HCT116 (cell line): ENCODE measurements around the gene EEF2. TPM values are rescaled to one million over a fixed set of nuclear protein-coding genes. Genes with fewer than 3 reads are reported as not detected.

Experiments
- ATAC-seq: fragments of 200-7000 bp; cut with Tn5 transposase; 2 replicates; pipeline ENCODE4 v1.9.1; 2020; ENCODE audit warnings: mild to moderate bottlenecking, moderate library complexity
- BruUV-seq: library from RNA; stranded (reverse); fragments of 400-500 nt; replicated peaks from 2 replicates; lab custom pipeline; 2021; lab: Mats Ljungman, UMichigan
- CTCF ChIA-PET: fragments of 300-600 bp; sonication (Branson Sonifier 250); formaldehyde crosslinking; loops from one replicate; lab custom pipeline; 2021; ENCODE audit warnings: antibody characterized with exemption; lab: Charles Lee
- POLR2A ChIA-PET: fragments of 300-600, 350-600 bp; sonication (Branson Sonifier 250); formaldehyde crosslinking; loops from one replicate; lab custom pipeline; 2021; ENCODE audit warnings: antibody characterized with exemption; lab: Charles Lee
- RAD21 ChIA-PET, 2 experiments: fragments of 300-600 bp; sonication (Branson Sonifier 250); formaldehyde crosslinking; loops; one replicate each; lab custom pipeline; 2023; ENCODE audit warnings: low total read pairs in 2 of 2; ENCODE audit not compliant: uncharacterized antibody in 2 of 2, unreplicated experiment in 2 of 2, low non-redundant PET in 1 of 2; lab: Charles Lee
- DNase-seq: peaks from one replicate; pipeline ENCODE4 v3.0.0-alpha.2; 2010; ENCODE audit warnings: low read depth, low spot score
- H2AFZ ChIP-seq: fragments of 200-600 bp; shearing (Covaris generic), sonication (generic); 2 replicates; pipeline ENCODE4 v1.6.1; 2017; ENCODE audit warnings: low read depth, mixed run types, mixed read lengths, antibody characterized with exemption, low read length; ENCODE audit not compliant: poor library complexity, severe bottlenecking
- H3K27ac ChIP-seq: 2 replicates; pipeline ENCODE4 v1.5.1; 2012; ENCODE audit warnings: low read depth, low read length
- H3K27me3 ChIP-seq: fragments of 200-600 bp; sonication (generic); 2 replicates; pipeline ENCODE4 v1.6.1; 2016; ENCODE audit warnings: mixed run types, low read length, mixed read lengths; ENCODE audit not compliant: insufficient read depth
- H3K36me3 ChIP-seq, 2 experiments: fragments of 200-500 bp in 1 of 2; fragments of 200-600 bp in 1 of 2; sonication (Bioruptor generic) in 1 of 2; sonication (generic) in 1 of 2; 2 replicates each; pipeline versions ENCODE4 v1.5.1 to v1.6.1; 2014 to 2016; ENCODE audit warnings: low read length in 2 of 2, inconsistent platforms in 1 of 2, mixed read lengths in 1 of 2, mixed run types in 1 of 2; ENCODE audit not compliant: insufficient read depth in 2 of 2, control insufficient read depth in 1 of 2
- H3K4me1 ChIP-seq, 2 experiments: fragments of 200-600 bp in 1 of 2; sonication (generic) in 1 of 2; 2 replicates each; pipeline versions ENCODE4 v1.5.1 to v1.6.1; 2012 to 2017; ENCODE audit warnings: low read length in 2 of 2, inconsistent platforms in 1 of 2, mild to moderate bottlenecking in 1 of 2, mixed read lengths in 1 of 2, mixed run types in 1 of 2, moderate library complexity in 1 of 2; ENCODE audit not compliant: insufficient read depth in 2 of 2, control insufficient read depth in 1 of 2
- H3K4me2 ChIP-seq: fragments of 200-600 bp; sonication (generic); 2 replicates; pipeline ENCODE4 v1.6.1; 2017; ENCODE audit warnings: mixed run types, low read length, mixed read lengths
- H3K4me3 ChIP-seq, 2 experiments: fragments of 200-600 bp in 1 of 2; sonication (generic) in 1 of 2; replicated peaks in 1 of 2; 2 replicates each; pipeline ENCODE4 v1.5.1; 2011 to 2016; ENCODE audit warnings: low read length in 2 of 2, control low read depth in 1 of 2, low read depth in 1 of 2, mild to moderate bottlenecking in 1 of 2, mixed read lengths in 1 of 2, mixed run types in 1 of 2
- H3K79me2 ChIP-seq: fragments of 200-600 bp; sonication (generic); 2 replicates; pipeline ENCODE4 v1.6.1; 2017; ENCODE audit warnings: mild to moderate bottlenecking, mixed run types, low read length, moderate library complexity, mixed read lengths; ENCODE audit not compliant: insufficient read depth
- H3K9ac ChIP-seq: fragments of 200-600 bp; sonication (generic); 2 replicates; pipeline ENCODE4 v1.6.1; 2016; ENCODE audit warnings: low read length, mixed read lengths
- H3K9me2 ChIP-seq: fragments of 200-600 bp; sonication (generic), shearing (Covaris generic); 2 replicates; pipeline ENCODE4 v1.6.1; 2017; ENCODE audit warnings: mixed run types, mild to moderate bottlenecking, moderate library complexity; ENCODE audit not compliant: insufficient read depth
- H3K9me3 ChIP-seq, 2 experiments: fragments of 200-500 bp in 1 of 2; fragments of 200-600 bp in 1 of 2; sonication (Bioruptor generic) in 1 of 2; sonication (generic) in 1 of 2; 2 replicates each; pipeline ENCODE4 v1.6.1; 2014 to 2017; ENCODE audit warnings: low read length in 2 of 2, mixed read lengths in 2 of 2, inconsistent platforms in 1 of 2, low read depth in 1 of 2, mild to moderate bottlenecking in 1 of 2, mixed run types in 1 of 2, moderate library complexity in 1 of 2; ENCODE audit not compliant: control insufficient read depth in 1 of 2, insufficient read depth in 1 of 2
- H4K20me1 ChIP-seq: fragments of 200-600 bp; sonication (generic), shearing (Covaris generic); 2 replicates; pipeline ENCODE4 v1.6.1; 2017; ENCODE audit warnings: mixed run types, mild to moderate bottlenecking, moderate library complexity; ENCODE audit not compliant: insufficient read depth
- ELF1 ChIP-seq: IDR thresholded peaks from 2 replicates; pipeline ENCODE4 v1.6.1; 2012; ENCODE audit warnings: low read depth, borderline replicate concordance
- RAD21 ChIP-seq: IDR thresholded peaks from 2 replicates; pipeline ENCODE4 v1.6.1; 2012; ENCODE audit warnings: low read depth, mild to moderate bottlenecking
- SIN3A ChIP-seq: IDR thresholded peaks from 2 replicates; pipeline ENCODE4 v1.6.1; 2012; ENCODE audit warnings: low read depth
- YY1 ChIP-seq: IDR thresholded peaks from 2 replicates; pipeline ENCODE4 v1.6.1; 2011; ENCODE audit warnings: low read length, low read depth, moderate library complexity, mild to moderate bottlenecking; ENCODE audit not compliant: insufficient replicate concordance; ENCODE audit errors: extremely low read depth
- ZFX ChIP-seq: fragments of 450-650 bp; IDR thresholded peaks from 2 replicates; pipeline ENCODE4 v1.6.1; 2017
- ZNF274 ChIP-seq: fragments of 200-500 bp; sonication (Bioruptor generic); IDR thresholded peaks from 2 replicates; pipeline ENCODE4 v1.6.1; 2014; ENCODE audit warnings: mild to moderate bottlenecking, low read depth, low read length, inconsistent platforms
- intact Hi-C: fragments of 100-400 bp; cut with micrococcal nuclease; formaldehyde crosslinking; loops from 2 replicates; pipeline ENCODE4 v1.10.0; 2022
- total RNA-seq: library from RNA; stranded (reverse); gene quantifications from one replicate; pipeline ENCODE4 v1.2.1, GENCODE V29; 2021; ENCODE audit not compliant: unreplicated experiment
- TF ChIP-seq, protein P1 (sequence below): IDR thresholded peaks from 2 replicates; pipeline ENCODE4 v1.6.1; 2011; ENCODE audit warnings: mild to moderate bottlenecking, low read length, moderate library complexity; ENCODE audit not compliant: insufficient replicate concordance; ENCODE audit errors: extremely low read depth
- TF ChIP-seq, protein P2 (sequence below): IDR thresholded peaks from 2 replicates; pipeline ENCODE4 v1.6.1; 2012

The EEF2 gene
- total RNA-seq, 1 experiment from 2014 or later, result 3,796 TPM

DNA sequence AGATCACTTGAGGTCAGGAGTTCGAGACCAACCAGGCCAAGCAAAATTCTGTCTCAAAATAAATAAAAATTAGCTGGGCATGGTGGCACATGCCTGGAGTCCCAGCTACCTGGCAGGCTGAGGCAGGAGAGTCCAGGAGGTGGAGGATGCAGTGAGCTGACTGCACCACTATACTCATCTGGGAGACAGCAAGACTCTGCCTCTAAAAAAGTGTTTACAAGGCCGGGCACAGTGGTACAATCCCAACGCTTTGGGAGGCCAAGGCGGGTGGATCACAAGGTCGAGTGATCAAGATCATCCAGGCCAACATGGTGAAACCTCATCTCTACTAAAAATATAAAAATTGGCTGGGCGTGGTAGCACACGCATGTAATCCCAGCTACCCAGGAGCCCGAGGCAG, 10.1 kb downstream of the EEF2 start:
- POLR2A ChIA-PET, result interaction anchor here (1.2 kb wide), 1 partner anchor 10 kb away, joined by 9 read pairs; the partner anchor contains the start of gene EEF2

More for the DNA sequence above, 10.1 kb downstream of the EEF2 start:
- Histone ChIP-seq H4K20me1 (peaks cover 39% of the 10 kb centered on the region; the same call in 1 of the 2 replicates), H3K9me3 (no peaks in the 10 kb centered on the region), H3K4me3 (no peak overlapping the region), H2AFZ (no peak overlapping the region), H3K36me3 (peaks cover 38 to 48% of the 10 kb centered on the region in 2 experiments), H3K27ac (no peak overlapping the region), H3K79me2 (peaks cover 57% of the 10 kb centered on the region), H3K27me3 (no peaks in the 10 kb centered on the region), H3K4me2 (no peak overlapping the region), H3K9me2 (no peaks in the 10 kb centered on the region), H3K4me1 (peaks cover 0 to 14% of the 10 kb centered on the region in 2 experiments; a peak in 3 of 4 replicates), H3K9ac (no peak overlapping the region)
- ChIA-PET CTCF (interaction anchor here (1.5 kb wide), 2 partner anchors 12 to 122 kb away, joined by 5 read pairs; no protein-coding TSS in a partner anchor), RAD21 (no interaction called here)
- DNase-seq (no peak), ATAC-seq (no peak)
- TF ChIP-seq RAD21, result no peak
- TF ChIP-seq, protein P1, sequence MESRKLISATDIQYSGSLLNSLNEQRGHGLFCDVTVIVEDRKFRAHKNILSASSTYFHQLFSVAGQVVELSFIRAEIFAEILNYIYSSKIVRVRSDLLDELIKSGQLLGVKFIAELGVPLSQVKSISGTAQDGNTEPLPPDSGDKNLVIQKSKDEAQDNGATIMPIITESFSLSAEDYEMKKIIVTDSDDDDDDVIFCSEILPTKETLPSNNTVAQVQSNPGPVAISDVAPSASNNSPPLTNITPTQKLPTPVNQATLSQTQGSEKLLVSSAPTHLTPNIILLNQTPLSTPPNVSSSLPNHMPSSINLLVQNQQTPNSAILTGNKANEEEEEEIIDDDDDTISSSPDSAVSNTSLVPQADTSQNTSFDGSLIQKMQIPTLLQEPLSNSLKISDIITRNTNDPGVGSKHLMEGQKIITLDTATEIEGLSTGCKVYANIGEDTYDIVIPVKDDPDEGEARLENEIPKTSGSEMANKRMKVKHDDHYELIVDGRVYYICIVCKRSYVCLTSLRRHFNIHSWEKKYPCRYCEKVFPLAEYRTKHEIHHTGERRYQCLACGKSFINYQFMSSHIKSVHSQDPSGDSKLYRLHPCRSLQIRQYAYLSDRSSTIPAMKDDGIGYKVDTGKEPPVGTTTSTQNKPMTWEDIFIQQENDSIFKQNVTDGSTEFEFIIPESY, result no peak
- TF ChIP-seq, protein P2, sequence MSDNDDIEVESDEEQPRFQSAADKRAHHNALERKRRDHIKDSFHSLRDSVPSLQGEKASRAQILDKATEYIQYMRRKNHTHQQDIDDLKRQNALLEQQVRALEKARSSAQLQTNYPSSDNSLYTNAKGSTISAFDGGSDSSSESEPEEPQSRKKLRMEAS, result no peak
- TF ChIP-seq ZFX, result no peak
- TF ChIP-seq ZNF274, result no peak
- no peak for TF ChIP-seq YY1
- TF ChIP-seq ELF1, result no peak
- no peak for TF ChIP-seq SIN3A
- intact Hi-C loops, result no loop called here
- BruUV-seq, result no TSS peak
